HL-60 (cell line): ENCODE measurements around the gene SETDB2.

Experiments
- DNase-seq, 2 experiments: peaks; one replicate each; pipeline ENCODE4 v3.0.0-alpha.2; 2010 to 2020; ENCODE audit warnings: low read depth in 1 of 2, low spot score in 1 of 2
- H3K27ac ChIP-seq: fragments of 250-450 bp; sonication (Bioruptor Pico); replicated peaks from 2 replicates; pipeline ENCODE4 v1.5.1; 2020; ENCODE audit warnings: mild to moderate bottlenecking, moderate library complexity
- H3K27me3 ChIP-seq: fragments of 250-450 bp; sonication (Bioruptor Pico); 2 replicates; pipeline ENCODE4 v1.5.1; 2021; ENCODE audit warnings: mild to moderate bottlenecking, moderate library complexity; ENCODE audit not compliant: insufficient read depth, poor library complexity, severe bottlenecking
- H3K4me3 ChIP-seq: replicated peaks from 2 replicates; pipeline ENCODE4 v1.5.1; 2011; ENCODE audit warnings: mild to moderate bottlenecking, control low read depth, low read length; ENCODE audit not compliant: insufficient read depth
- CTCF ChIP-seq: IDR thresholded peaks from one replicate; pipeline ENCODE4 v1.5.1; 2011; ENCODE audit warnings: low read length, control low read depth, inconsistent platforms; ENCODE audit not compliant: insufficient read depth
- GABPA ChIP-seq: IDR thresholded peaks from 2 replicates; pipeline ENCODE4 v1.6.1; 2012; ENCODE audit warnings: low read depth
- POLR2AphosphoS5 ChIP-seq: IDR thresholded peaks from 2 replicates; pipeline ENCODE4 v1.6.1; 2012; ENCODE audit warnings: low read depth
- REST ChIP-seq: IDR thresholded peaks from 2 replicates; pipeline ENCODE4 v1.6.1; 2012; ENCODE audit warnings: low read depth; ENCODE audit not compliant: insufficient replicate concordance
- SPI1 ChIP-seq: IDR thresholded peaks from 2 replicates; pipeline ENCODE4 v1.6.1; 2012; ENCODE audit warnings: low read depth, mild to moderate bottlenecking, borderline replicate concordance

Gene SETDB2

GRCh38 chr13:49421391-49421790 lies 22.7 kb upstream of the SETDB2 start:
- H3K27ac ChIP-seq, result no peak overlapping the region
- DNase-seq, result no peak
- no peak overlapping the region for H3K4me3 ChIP-seq
- no peaks in the 10 kb centered on the region for H3K27me3 ChIP-seq
- TF ChIP-seq SPI1, result no peak
- TF ChIP-seq REST, result no peak
- no peak for TF ChIP-seq CTCF
- TF ChIP-seq GABPA, result no peak
- TF ChIP-seq POLR2AphosphoS5, result no peak

- H3K4me3 ChIP-seq, result no peak overlapping the region
- no peak overlapping the region for H3K27ac ChIP-seq
- TF ChIP-seq CTCF (no peak), POLR2AphosphoS5 (no peak), REST (no peak), SPI1 (no peak), GABPA (no peak)
- DNase-seq, result no peak
- no peaks in the 10 kb centered on the region for H3K27me3 ChIP-seq
These were observed 20.0 kb upstream of the SETDB2 start for GRCh38 chr13:49424011-49424560.

- H3K27ac ChIP-seq, result peak overlapping the region; percentile 25; the same call in 1 of the 2 replicates
- peak in 1 of 2 experiments; percentile 72 for DNase-seq
- no peak for TF ChIP-seq GABPA
- no peak for TF ChIP-seq REST
- no peak for TF ChIP-seq POLR2AphosphoS5
- no peak for TF ChIP-seq CTCF
- TF ChIP-seq SPI1, result no peak; the same call in 1 of the 2 replicates
- H3K4me3 ChIP-seq, result no peak overlapping the region
- no peaks in the 10 kb centered on the region for H3K27me3 ChIP-seq
These were observed 15.9 kb upstream of the SETDB2 start for GRCh38 chr13:49428041-49428763.
